H1 (cell line): ENCODE data around the gene ADGRG2. TPM values are rescaled to one million over a fixed set of nuclear protein-coding genes. Genes with fewer than 3 reads are reported as not detected.

Source experiments
- CTCF ChIA-PET: fragments of 300-600 bp; sonication (Branson Sonifier 250); formaldehyde crosslinking; loops from one replicate; lab custom pipeline; 2021; ENCODE audit not compliant: partially characterized antibody; lab: Charles Lee
- POLR2A ChIA-PET: fragments of 300-600 bp; sonication (Branson Sonifier 250); formaldehyde crosslinking; loops from one replicate; lab custom pipeline; 2021; ENCODE audit warnings: inconsistent platforms; ENCODE audit not compliant: partially characterized antibody; lab: Charles Lee
- DNase-seq, 2 experiments: peaks; one replicate each; pipeline versions ENCODE4 v3.0.0 to v3.0.0-alpha.2; 2010 to 2022; ENCODE audit warnings: low spot score in 2 of 2, low read depth in 1 of 2, mixed read lengths in 1 of 2
- FAIRE-seq: peaks from 2 replicates; lab custom pipeline; 2011; peaks lifted over from hg19 to GRCh38; lab: Jason Lieb, UNC
- H2AFZ ChIP-seq: 2 replicates; pipeline ENCODE4 v1.8.1; 2012; ENCODE audit warnings: low read length, inconsistent platforms
- H2AK5ac ChIP-seq: 2 replicates; pipeline ENCODE4 v1.6.1; 2013; ENCODE audit warnings: low read depth, low read length
- H2BK120ac ChIP-seq: replicated peaks from 2 replicates; pipeline ENCODE3; 2013; ENCODE audit warnings: low read depth, low read length, inconsistent platforms
- H2BK12ac ChIP-seq: 2 replicates; pipeline ENCODE4 v1.6.1; 2013; ENCODE audit warnings: low read depth, low read length
- H2BK15ac ChIP-seq: 2 replicates; pipeline ENCODE4 v1.6.1; 2013; ENCODE audit warnings: low read length
- H2BK20ac ChIP-seq: 2 replicates; pipeline ENCODE4 v1.6.1; 2013; ENCODE audit warnings: low read length
- H2BK5ac ChIP-seq: 2 replicates; pipeline ENCODE4 v1.6.1; 2013; ENCODE audit warnings: low read depth, low read length
- H3K14ac ChIP-seq: 2 replicates; pipeline ENCODE4 v1.6.1; 2013; ENCODE audit warnings: inconsistent platforms; ENCODE audit not compliant: insufficient read length
- H3K18ac ChIP-seq: 2 replicates; pipeline ENCODE4 v1.6.1; 2013; ENCODE audit warnings: low read length; ENCODE audit errors: extremely low read depth
- H3K23ac ChIP-seq: 2 replicates; pipeline ENCODE4 v1.6.1; 2013; ENCODE audit warnings: inconsistent platforms; ENCODE audit not compliant: insufficient read length
- H3K23me2 ChIP-seq: 2 replicates; pipeline ENCODE4 v1.6.1; 2013; ENCODE audit warnings: low read depth, low read length
- H3K27ac ChIP-seq: 2 replicates; pipeline ENCODE4 v1.6.1; 2011; ENCODE audit warnings: low read depth, low read length, inconsistent platforms
- H3K27me3 ChIP-seq, 4 experiments: replicated peaks in 1 of 4; 1 replicate in 1 of 4; 2 replicates in 3 of 4; pipeline versions ENCODE4 v1.6.1 to v1.8.1; 2011 to 2013; ENCODE audit warnings: low read length in 3 of 4, mild to moderate bottlenecking in 3 of 4, inconsistent platforms in 2 of 4, mixed read lengths in 2 of 4, moderate library complexity in 1 of 4; ENCODE audit not compliant: control insufficient read depth in 3 of 4, insufficient read depth in 3 of 4; ENCODE audit errors: extremely low read depth in 1 of 4
- H3K36me3 ChIP-seq, 4 experiments: 2 replicates each; pipeline versions ENCODE4 v1.6.1 to v1.8.1; 2011 to 2013; ENCODE audit warnings: mild to moderate bottlenecking in 4 of 4, low read length in 3 of 4, moderate library complexity in 2 of 4, control low read depth in 1 of 4, inconsistent platforms in 1 of 4; ENCODE audit not compliant: insufficient read depth in 4 of 4, control insufficient read depth in 2 of 4
- H3K4ac ChIP-seq: replicated peaks from 2 replicates; pipeline ENCODE3; 2013; ENCODE audit warnings: low read length, low read depth, mixed read lengths, inconsistent platforms; ENCODE audit not compliant: insufficient read length
- H3K4me1 ChIP-seq, 4 experiments: replicated peaks in 1 of 4; 1 replicate in 1 of 4; 2 replicates in 3 of 4; pipeline versions ENCODE4 v1.6.1 to v1.8.1; 2011 to 2013; ENCODE audit warnings: low read length in 3 of 4, inconsistent platforms in 2 of 4, mixed read lengths in 1 of 4; ENCODE audit not compliant: insufficient read depth in 4 of 4, control insufficient read depth in 3 of 4
- H3K4me2 ChIP-seq, 2 experiments: 2 replicates each; pipeline versions ENCODE4 v1.6.1 to v1.8.1; 2011 to 2013; ENCODE audit warnings: low read depth in 2 of 2, low read length in 2 of 2, control low read depth in 1 of 2, inconsistent platforms in 1 of 2, mild to moderate bottlenecking in 1 of 2; ENCODE audit not compliant: insufficient read depth in 1 of 2
- H3K4me3 ChIP-seq, 4 experiments: fragments of 200-600, 300-600 bp in 1 of 4; sonication (generic), shearing (Covaris generic), sonication (Bioruptor Twin) in 1 of 4; 2 replicates each; pipeline versions ENCODE4 v1.5.1 to v1.8.1; 2011 to 2016; ENCODE audit warnings: low read length in 4 of 4, low read depth in 3 of 4, control low read depth in 2 of 4, inconsistent platforms in 2 of 4, mild to moderate bottlenecking in 2 of 4, mixed read lengths in 1 of 4, moderate library complexity in 1 of 4; ENCODE audit not compliant: insufficient read depth in 2 of 4; ENCODE audit errors: extremely low read depth in 1 of 4
- H3K56ac ChIP-seq: replicated peaks from 2 replicates; pipeline ENCODE3; 2013; ENCODE audit warnings: low read depth, mild to moderate bottlenecking, mixed read lengths, low read length, inconsistent platforms; ENCODE audit not compliant: insufficient read length
- H3K79me1 ChIP-seq: 2 replicates; pipeline ENCODE4 v1.6.1; 2013; ENCODE audit warnings: low read depth, low read length, control low read depth
- H3K79me2 ChIP-seq, 2 experiments: 2 replicates each; pipeline versions ENCODE4 v1.6.1 to v1.8.1; 2012 to 2013; ENCODE audit warnings: low read length in 2 of 2, mild to moderate bottlenecking in 2 of 2, inconsistent platforms in 1 of 2; ENCODE audit not compliant: insufficient read depth in 2 of 2, control insufficient read depth in 1 of 2
- H3K9ac ChIP-seq, 4 experiments: replicated peaks in 1 of 4; 1 replicate in 1 of 4; 2 replicates in 3 of 4; pipeline versions ENCODE4 v1.6.1 to v1.8.1; 2011 to 2013; ENCODE audit warnings: low read depth in 3 of 4, low read length in 3 of 4, control low read depth in 2 of 4, mild to moderate bottlenecking in 2 of 4, moderate library complexity in 2 of 4, inconsistent platforms in 1 of 4; ENCODE audit errors: extremely low read depth in 1 of 4
- H3K9me3 ChIP-seq, 2 experiments: 2 replicates each; pipeline versions ENCODE4 v1.6.1 to v1.8.1; 2012 to 2013; ENCODE audit warnings: mild to moderate bottlenecking in 2 of 2, moderate library complexity in 2 of 2, control low read depth in 1 of 2, inconsistent platforms in 1 of 2, low read depth in 1 of 2, low read length in 1 of 2, mixed read lengths in 1 of 2; ENCODE audit not compliant: insufficient read depth in 2 of 2
- H4K20me1 ChIP-seq, 2 experiments: replicated peaks in 1 of 2; 2 replicates each; pipeline versions ENCODE3 to v1.8.1; 2011 to 2013; ENCODE audit warnings: inconsistent platforms in 2 of 2, low read length in 2 of 2, mild to moderate bottlenecking in 1 of 2; ENCODE audit not compliant: insufficient read depth in 2 of 2, control insufficient read depth in 1 of 2
- H4K5ac ChIP-seq: 2 replicates; pipeline ENCODE4 v1.6.1; 2013; ENCODE audit warnings: low read length, low read depth, mixed read lengths, inconsistent platforms; ENCODE audit not compliant: insufficient read length
- H4K8ac ChIP-seq: 2 replicates; pipeline ENCODE4 v1.8.0; 2013; ENCODE audit warnings: mild to moderate bottlenecking, moderate library complexity, low read length, inconsistent platforms; ENCODE audit not compliant: insufficient read depth; ENCODE audit errors: extremely low read depth
- H4K91ac ChIP-seq: replicated peaks from 2 replicates; pipeline ENCODE3; 2013; ENCODE audit warnings: low read length, mixed read lengths, inconsistent platforms; ENCODE audit not compliant: insufficient read length
- RAD21 ChIP-seq, 2 experiments: IDR thresholded peaks in 1 of 2; conservative IDR thresholded peaks in 1 of 2; 2 replicates each; pipeline ENCODE4 v1.6.1; 2011; ENCODE audit warnings: low read depth in 2 of 2, low read length in 2 of 2, improper control_type of control experiment in 1 of 2, inconsistent platforms in 1 of 2, mild to moderate bottlenecking in 1 of 2, moderate library complexity in 1 of 2
- WGBS, 2 experiments: shearing (Covaris generic) in 1 of 2; methylation state at CpG; one replicate each; pipeline versions ENCODE4 v1.1.6 to v1.1.7; 2013 to 2015; ENCODE audit warnings: low lambda C conversion rate in 2 of 2, mixed read lengths in 2 of 2, inconsistent platforms in 1 of 2, low coverage in 1 of 2, missing lambda C conversion rate in 1 of 2; ENCODE audit not compliant: insufficient replicate concordance in 2 of 2, insufficient coverage in 1 of 2, insufficient read length in 1 of 2; ENCODE audit errors: extremely low coverage in 1 of 2, missing lambda C conversion rate in 1 of 2; 5-methylcytosine and 5-hydroxymethylcytosine counted together
- polyA plus RNA-seq, 7 experiments: library from polyadenylated mRNA; depleted of rRNA in 3 of 7; stranded (reverse) in 5 of 7; unstranded in 2 of 7; fragments of >200 nt in 5 of 7; fragments of 200-250 nt in 2 of 7; gene quantifications; 1 replicate in 5 of 7; 2 replicates in 1 of 7; 4 replicates in 1 of 7; pipeline versions ENCODE4 v1.2.1 to v1.2.3, GENCODE V29; 2011 to 2013; ENCODE audit warnings: missing spikeins in 2 of 7, mixed read lengths in 2 of 7
- total RNA-seq: library from RNA; stranded (reverse); fragmentation: NEBNext Ultra II Directional; extraction: Animal tissue kit (Norgen Biotek cat#: 25700); gene quantifications from 2 replicates; pipeline ENCODE4 v1.2.1, GENCODE V29; 2021
- TF ChIP-seq, protein P1 (sequence below): IDR thresholded peaks from 2 replicates; pipeline ENCODE4 v1.6.1; 2012; ENCODE audit warnings: inconsistent platforms

The ADGRG2 gene
- total and polyA plus RNA-seq, 2 of the 8 experiments (the other 6 are each of a cell fraction or from before 2014, with no cell fraction given) = 8.9 to 13.3 TPM

DNA sequence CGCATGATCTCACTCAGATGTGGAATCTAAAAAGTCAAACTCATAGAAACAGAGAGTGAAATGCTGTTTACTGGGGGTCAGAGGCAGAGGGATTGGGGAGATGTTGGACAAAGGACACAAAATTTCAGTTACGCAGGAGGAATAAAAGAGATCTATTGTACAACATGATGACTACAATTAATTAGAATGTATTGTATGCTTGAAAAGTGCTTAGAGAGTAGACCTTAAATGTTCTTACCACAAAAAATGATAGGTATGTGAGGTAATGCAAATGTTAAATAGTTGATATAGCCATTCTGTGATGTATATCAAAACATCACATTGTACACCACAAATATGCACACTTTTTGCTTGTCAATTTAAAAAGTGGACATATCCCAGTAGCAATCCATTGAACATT, 102.3 kb downstream of the ADGRG2 start:
- Histone ChIP-seq H4K8ac (no peak overlapping the region), H3K4me1 (no peaks in the 10 kb centered on the region), H3K4ac (no peak overlapping the region), H2AFZ (no peak overlapping the region), H3K56ac (no peak overlapping the region), H3K4me3 (no peak overlapping the region), H3K27ac (no peak overlapping the region), H4K5ac (no peak overlapping the region), H3K27me3 (no peaks in the 10 kb centered on the region), H4K20me1 (no peaks in the 10 kb centered on the region), H2BK12ac (no peak overlapping the region), H3K36me3 (no peaks in the 10 kb centered on the region; a peak in 1 of 8 replicates), H2BK15ac (no peak overlapping the region), H3K79me2 (no peaks in the 10 kb centered on the region), H3K18ac (no peak overlapping the region), H3K4me2 (no peak overlapping the region), H2BK120ac (no peak overlapping the region), H3K23ac (no peak overlapping the region), H2BK20ac (no peak overlapping the region), H2AK5ac (no peak overlapping the region), H3K9me3 (no peaks in the 10 kb centered on the region), H4K91ac (no peak overlapping the region), H2BK5ac (no peak overlapping the region), H3K14ac (no peak overlapping the region), H3K79me1 (no peaks in the 10 kb centered on the region), H3K9ac (no peak overlapping the region), H3K23me2 (no peaks in the 10 kb centered on the region)
- 81% methylated on average over 2 of the region's 2 CpGs; no CpG with 5 or more reads in 1 of the 2 experiments for WGBS, 2 experiments
- FAIRE-seq = no peak
- TF ChIP-seq, protein P1, sequence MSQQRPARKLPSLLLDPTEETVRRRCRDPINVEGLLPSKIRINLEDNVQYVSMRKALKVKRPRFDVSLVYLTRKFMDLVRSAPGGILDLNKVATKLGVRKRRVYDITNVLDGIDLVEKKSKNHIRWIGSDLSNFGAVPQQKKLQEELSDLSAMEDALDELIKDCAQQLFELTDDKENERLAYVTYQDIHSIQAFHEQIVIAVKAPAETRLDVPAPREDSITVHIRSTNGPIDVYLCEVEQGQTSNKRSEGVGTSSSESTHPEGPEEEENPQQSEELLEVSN = no peak
- no peak for TF ChIP-seq RAD21 (IDR thresholded peaks at IDR 0.05 in 1 of 2, conservative IDR thresholded peaks at IDR 0.05 in 1 of 2; ENCODE audit: low read depth in 2 of 2, low read length in 2 of 2)
- POLR2A ChIA-PET = no interaction called here
- no peak for DNase-seq
- CTCF ChIA-PET = interaction anchor here (0.6 to 1.1 kb wide), 2 partner anchors 9 to 13 kb away, joined by 4 read pairs; no protein-coding TSS in a partner anchor
